Choroid plexus epithelial cell (primary cell): ENCODE data around the gene C1QBP.

Experiments
- DNase-seq: peaks from one replicate; pipeline ENCODE4 v3.0.0-alpha.2; 2010; ENCODE audit warnings: low read depth
- H3K4me3 ChIP-seq: 2 replicates; pipeline ENCODE4 v1.5.1; 2011; ENCODE audit warnings: low read depth, mild to moderate bottlenecking, control low read depth, low read length, moderate library complexity
- TF ChIP-seq, protein P1 (sequence below): conservative IDR thresholded peaks from 2 replicates; pipeline ENCODE4 v1.5.1; 2011; ENCODE audit warnings: low read depth, mild to moderate bottlenecking, control low read depth, inconsistent platforms, low read length, moderate library complexity

The C1QBP gene

DNA sequence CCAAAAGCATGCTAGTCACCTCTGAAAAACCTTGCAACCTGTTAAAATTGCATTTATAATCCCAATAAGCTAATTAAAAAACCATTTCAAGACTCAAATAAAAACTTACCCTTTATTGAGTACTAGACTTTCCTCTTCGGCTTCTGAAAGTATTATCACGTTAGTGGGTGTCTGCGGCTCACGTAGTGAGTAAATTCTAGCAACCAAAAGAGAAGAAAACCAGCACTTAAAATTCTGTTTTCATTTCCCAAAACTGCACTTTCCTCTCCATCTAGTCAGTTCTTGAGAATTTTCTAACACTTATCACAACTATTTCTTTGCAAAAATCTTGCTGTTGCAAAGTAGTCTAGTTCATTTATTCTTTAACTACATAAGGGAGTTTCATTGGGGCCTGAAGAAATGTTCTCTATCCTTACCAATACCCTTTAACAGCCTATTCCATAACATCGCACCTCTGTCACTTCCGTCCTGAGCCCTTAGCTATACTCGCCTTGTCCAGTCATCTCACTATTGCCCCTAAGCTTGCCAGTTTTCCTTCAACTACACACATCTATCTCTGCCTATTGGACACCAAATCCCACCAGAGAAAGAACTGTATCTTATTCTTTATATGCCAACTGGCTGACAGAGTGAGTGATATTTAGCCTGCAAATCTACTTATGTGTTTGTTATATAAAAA lies 28.2 kb downstream of the C1QBP start:
- no peak for DNase-seq

DNA sequence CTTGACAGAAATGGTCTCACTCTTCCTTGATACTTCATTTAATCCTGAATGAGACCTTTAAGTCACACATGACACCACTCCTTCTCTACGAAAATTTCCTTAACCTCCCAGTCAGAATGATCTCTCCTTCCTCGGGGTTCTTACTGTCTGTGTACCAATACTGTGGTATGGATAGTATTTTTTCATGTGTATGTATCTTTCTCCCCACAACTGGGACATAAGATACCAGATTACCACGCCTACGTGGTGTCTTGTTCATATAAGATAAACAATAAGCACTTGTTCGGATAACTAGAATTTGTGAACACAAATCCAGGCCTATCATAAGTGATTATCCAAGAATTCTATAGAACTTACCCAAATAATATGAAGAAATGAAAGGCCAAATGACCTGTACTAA lies 30.8 kb downstream of the C1QBP start:
- DNase-seq: no peak
- TF ChIP-seq, protein P1, sequence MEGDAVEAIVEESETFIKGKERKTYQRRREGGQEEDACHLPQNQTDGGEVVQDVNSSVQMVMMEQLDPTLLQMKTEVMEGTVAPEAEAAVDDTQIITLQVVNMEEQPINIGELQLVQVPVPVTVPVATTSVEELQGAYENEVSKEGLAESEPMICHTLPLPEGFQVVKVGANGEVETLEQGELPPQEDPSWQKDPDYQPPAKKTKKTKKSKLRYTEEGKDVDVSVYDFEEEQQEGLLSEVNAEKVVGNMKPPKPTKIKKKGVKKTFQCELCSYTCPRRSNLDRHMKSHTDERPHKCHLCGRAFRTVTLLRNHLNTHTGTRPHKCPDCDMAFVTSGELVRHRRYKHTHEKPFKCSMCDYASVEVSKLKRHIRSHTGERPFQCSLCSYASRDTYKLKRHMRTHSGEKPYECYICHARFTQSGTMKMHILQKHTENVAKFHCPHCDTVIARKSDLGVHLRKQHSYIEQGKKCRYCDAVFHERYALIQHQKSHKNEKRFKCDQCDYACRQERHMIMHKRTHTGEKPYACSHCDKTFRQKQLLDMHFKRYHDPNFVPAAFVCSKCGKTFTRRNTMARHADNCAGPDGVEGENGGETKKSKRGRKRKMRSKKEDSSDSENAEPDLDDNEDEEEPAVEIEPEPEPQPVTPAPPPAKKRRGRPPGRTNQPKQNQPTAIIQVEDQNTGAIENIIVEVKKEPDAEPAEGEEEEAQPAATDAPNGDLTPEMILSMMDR: no peak
- H3K4me3 ChIP-seq: no peak overlapping the region

More for the DNA sequence above, 28.2 kb downstream of the C1QBP start:
- H3K4me3 ChIP-seq: no peak overlapping the region
- TF ChIP-seq, protein P1: no peak

DNA sequence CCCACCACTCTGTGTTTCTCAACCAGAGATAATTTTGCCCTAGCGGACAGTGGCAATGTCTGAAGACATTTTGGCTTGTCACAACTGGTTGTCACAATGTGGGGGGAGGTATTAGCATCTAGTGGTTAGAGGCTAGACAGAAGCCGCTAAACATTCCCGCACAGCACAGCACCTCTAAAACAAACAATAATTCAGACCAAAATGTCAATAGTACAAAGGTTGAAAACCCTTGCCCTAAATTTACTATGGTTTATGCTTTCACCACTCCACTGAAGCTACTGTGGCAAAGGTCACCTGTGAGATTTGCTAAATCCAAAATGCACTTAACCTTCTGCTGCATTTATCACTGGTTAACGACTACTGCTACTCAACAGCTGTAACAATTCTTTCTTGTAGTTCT lies 33.6 kb downstream of the C1QBP start:
- TF ChIP-seq, protein P1: no peak
- no peak for DNase-seq
- H3K4me3 ChIP-seq: no peak overlapping the region

DNA sequence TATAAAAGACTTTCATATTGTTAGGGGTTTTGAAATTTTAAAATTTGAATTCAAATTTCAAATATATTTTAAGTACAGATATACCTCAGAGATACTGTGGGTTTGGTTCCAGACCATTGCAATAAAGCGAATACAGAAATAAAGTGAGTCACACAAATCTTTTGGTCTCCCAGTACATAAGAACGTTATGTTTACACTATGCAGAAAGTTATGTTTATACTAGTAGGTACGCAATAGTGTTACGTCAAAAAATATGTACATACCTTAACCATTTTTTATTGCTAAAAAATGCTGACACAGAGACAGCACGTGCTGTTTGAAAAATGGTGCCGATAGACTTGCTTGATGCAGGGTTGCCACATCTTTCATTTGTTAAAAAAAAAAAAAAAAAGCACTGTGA lies 39.2 kb downstream of the C1QBP start:
- peak; percentile 31 for DNase-seq
- H3K4me3 ChIP-seq: no peak overlapping the region
- TF ChIP-seq, protein P1: no peak

DNA sequence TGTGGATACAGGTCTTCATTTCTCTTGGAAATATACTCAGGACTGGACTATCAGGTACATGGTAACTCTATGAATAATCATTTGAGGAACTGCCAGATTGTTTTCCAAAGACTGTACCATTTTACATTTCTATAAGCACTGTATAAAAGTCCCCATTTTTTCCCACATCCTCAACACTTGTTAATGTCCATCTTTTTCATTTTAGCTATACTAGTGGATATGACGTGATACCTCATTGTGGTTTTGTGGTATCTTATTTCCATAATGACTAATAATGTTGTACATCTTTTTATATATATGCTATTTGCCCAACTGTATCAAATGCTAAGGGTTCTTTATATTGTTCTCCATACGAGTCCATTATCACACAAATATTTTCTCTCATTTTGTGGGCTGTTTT lies 42.3 kb downstream of the C1QBP start:
- TF ChIP-seq, protein P1: no peak
- DNase-seq: no peak
- H3K4me3 ChIP-seq: no peak overlapping the region

DNA sequence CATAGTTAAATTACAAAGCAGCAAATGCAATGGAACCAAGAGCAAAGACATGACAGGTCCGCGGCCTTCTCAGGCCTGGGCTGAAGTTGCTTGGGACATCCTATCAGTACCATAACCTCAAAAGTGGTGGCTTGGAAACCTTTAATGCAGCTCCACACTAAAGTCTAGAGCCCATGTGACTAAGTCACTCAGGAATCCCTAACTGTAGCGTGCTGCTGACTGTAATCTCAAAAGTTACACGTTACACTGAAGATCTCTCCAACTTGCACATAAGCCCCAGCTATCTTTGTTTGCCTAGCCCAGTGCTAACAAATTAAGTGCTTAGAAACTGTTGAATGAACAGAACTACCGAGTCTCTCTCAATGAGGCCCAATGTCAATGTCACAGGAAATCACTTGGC lies 47.3 kb downstream of the C1QBP start:
- H3K4me3 ChIP-seq: no peak overlapping the region
- TF ChIP-seq, protein P1: no peak
- peak; percentile 21 for DNase-seq
